ENCODE data around the gene GPRIN1.

GPRIN1 gene

DNA sequence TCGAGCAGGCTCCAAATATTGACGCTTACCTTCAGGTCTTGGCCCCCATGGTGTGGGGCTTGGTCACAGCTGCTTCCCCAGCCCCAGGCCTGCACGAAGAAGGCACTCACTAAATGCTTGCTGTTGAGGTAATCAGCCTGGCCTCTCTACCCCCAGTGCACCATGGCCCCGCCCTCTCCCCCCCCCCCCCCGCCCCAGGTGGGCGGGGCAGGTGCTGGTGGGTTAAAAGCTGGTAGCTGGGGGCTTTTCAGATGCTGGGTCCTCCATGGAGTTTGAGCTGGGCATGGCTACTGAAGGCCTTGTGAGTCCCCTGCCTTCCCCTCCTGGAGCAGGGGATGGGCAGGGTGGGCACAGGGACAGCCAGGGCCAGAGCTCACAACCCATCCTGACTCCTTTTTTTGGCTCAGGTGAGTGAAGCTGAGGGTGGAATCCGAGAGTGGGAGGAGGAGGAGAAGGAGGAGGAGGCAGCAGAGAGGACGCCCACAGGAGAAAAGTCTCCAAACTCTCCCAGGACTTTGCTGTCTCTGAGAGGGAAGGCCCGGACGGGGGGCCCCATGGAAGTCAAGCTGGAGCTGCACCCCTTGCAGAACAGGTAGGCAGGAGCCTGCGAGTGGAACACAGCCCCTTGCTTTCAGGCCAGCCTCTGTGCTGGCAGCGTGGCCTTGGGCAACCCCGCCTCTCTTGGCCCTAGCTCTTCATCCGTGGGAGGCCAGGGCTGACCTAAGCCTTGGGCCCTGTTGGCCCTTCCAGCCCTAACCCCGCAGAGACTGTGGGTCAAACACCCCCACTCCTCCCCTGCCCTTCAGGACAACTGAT is 32.9 kb upstream of the GPRIN1 start:
- no peak for DNase-seq

DNA sequence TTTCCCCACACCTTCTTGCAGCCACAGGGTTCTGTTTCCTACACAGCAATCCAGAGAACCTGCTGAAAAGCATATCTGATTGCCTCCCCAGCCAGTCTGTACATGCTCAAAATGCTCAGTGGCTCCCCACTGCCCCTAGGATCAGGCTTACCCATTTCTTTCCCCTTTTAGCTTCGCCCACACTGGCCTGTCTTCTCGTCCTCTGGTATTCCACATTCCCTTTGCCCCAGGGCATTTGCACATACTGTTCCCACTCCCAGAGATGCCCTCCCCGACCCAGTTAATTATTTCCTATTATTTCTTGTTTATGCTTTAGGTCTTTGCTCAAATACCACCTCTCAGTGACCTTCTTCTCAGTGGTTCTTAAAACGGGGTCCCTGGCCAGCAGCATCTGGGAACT is 30.7 kb upstream of the GPRIN1 start:
- no peak for DNase-seq

DNA sequence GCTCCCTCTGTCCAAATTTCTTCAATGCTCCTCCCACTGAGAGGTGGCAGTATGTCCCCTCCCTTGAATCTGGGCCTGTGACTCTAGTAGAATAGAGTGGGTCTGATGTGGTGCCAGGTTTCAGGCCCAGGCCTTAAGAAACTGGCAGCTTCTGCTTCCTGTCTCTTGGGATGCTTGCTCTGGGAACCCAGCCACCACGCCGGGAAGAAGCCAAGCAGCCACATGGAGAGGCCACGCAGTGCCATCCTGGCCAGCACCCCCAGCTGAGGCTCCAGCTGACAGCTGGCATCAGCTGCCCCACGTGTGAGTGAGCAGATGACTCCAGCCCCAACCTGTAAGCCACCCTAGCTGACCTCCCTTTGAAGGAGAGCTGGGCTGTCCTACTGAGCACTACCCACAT is 30.0 kb upstream of the GPRIN1 start:
- no peak for DNase-seq

DNA sequence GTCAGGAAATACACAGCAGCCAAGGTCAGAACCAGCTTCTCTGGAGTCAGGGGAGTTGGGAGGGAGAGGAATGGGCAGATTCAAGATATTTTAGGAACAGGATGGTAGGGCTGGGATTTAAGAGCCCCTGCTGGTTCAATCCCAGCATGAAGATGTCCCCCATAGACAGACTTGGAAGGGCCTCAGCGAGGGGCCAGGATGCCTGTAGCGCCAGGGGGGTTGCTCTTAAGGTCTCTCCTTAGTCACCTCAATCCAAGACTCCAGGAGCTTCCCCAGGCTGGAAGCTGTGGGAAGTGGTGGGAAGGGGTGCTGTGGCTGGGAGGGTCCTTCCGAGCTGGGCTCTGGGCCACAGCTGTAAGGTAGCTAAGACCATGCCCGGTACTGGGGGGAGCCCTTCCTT is 29.3 kb upstream of the GPRIN1 start:
- no peak for DNase-seq

DNA sequence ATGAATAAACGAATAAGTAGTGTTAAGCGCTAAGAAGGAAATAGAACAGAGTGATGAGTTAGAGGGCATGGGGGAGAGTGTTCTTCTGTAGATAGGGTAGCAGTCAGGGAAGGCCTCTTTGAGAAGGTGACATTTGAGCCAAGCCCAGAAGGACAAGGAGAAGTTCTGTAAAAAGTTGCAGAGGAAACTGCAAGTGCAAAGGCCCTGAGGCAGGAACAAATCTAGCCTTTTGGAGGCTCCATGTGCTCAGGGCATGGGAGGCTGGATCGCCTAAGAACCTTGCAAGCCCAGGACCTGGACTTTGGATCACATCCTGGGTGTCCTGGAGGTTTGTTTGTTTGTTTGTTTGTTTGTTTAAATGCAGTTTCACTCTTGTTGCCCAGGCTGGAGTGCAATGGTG is 28.5 kb upstream of the GPRIN1 start:
- DNase-seq = no peak

DNA sequence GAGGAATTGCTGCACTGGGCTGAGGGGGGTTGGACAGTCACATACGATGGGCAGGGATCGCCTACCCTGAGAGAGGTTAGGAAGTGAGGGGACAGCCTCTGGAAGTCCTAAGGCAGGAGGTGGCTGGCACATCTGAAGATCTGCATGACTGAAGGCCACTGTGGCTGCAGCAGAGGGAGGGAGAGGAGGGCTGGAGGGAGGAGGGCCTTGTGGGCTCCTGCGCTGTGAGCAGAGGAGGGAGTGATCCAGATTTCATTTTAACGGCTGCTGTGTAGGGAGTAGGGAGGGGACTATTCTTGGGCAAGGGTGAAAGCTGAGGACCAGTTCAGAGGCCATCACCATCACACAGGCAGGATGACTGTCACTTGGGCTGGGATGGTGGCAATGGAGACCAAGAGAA is 27.6 kb upstream of the GPRIN1 start:
- DNase-seq = no peak

DNA sequence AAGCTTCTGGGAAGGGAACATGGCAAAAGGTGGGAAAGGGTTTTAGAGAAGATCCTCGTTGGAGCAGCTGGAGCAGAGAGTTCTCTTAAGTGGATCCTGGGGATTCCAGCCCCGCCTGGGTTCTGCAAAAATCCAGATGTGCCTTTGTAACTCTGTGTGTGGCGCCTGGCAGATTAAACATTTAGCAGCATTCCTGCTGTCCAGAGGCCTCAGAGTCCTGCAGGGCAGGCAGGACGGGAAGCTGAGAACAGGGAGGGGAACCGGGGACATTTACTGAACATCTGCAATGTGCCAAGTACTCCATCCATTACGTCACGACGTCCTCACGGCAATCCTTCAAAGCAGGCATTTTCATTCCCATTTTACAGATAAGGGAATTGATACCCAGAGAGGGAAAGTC is 26.5 kb upstream of the GPRIN1 start:
- DNase-seq = no peak

DNA sequence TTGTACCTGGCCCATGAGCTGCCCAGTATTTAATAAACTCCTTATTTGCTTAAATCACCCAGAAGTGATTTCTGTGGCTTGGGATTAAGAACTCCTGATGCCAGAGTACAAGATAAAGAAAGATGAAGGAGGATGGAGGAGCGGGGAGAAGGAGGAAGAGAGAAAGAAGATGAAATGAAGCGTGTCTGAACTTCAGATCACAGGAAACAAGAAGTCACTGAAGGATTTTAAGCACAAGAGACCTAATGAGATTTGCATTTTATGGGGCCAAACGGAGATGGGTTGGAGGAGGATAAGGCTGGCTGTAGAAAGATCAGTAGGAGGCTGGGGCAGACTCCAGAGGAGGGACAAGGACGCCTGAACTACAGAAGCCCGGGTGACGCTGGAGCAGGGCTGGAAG is 23.6 kb upstream of the GPRIN1 start:
- no peak for DNase-seq

DNA sequence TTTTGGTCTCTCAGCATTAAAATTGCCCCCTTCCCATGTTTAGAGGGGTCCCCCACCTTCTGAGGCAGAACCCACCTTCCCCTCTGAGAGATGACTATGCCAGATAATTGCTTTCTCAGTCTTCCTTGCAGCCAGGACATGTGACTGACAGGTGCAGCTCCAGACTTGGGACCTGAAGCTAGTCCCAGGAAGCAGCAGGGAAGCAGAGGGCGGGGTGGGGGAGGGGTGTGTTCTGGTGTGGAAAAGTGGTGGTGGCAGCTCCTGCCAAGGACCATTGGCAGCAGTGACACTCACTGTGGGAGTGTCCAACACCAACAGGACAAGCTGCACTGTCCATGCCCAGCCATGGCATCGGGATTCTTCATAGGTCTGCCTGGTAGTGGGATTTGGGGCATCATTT is 22.8 kb upstream of the GPRIN1 start:
- DNase-seq = no peak

DNA sequence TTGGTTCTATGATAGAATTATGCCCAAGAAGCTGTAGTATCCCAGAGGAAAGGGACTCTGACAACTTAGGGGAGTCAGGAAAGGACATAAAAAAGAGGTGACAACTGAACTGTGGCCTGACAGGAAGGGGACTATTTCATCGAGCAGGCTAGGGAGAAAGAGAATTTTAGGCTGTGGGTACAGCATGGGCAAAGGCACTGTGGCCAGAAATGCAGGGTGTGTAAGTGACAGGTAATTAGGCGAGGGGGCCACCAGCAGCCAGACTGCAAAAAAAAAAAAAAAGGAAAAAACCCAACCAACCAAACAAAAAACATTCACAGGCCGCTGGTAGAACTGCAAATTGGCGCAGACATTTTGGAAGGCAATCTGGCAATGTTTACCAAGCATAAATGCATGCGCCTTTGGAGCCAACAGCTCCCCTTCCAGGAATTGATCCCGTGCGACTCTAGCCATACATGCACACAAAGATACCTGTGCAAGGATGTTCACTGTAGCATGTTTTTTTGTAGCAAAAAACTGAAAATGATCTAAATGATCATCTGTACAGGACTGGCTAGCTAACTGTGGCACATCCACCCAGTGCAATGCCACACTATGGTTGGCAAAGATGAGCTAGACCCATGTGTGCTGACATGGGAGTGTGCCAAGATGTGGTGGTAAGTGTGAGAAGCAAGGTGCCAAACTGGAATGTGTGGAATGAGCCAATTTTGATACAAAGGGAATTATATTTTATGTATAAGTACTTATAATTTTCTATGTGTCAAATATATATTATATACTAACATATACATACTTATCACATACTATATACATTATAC is 21.6 kb upstream of the GPRIN1 start:
- no peak for DNase-seq

DNA sequence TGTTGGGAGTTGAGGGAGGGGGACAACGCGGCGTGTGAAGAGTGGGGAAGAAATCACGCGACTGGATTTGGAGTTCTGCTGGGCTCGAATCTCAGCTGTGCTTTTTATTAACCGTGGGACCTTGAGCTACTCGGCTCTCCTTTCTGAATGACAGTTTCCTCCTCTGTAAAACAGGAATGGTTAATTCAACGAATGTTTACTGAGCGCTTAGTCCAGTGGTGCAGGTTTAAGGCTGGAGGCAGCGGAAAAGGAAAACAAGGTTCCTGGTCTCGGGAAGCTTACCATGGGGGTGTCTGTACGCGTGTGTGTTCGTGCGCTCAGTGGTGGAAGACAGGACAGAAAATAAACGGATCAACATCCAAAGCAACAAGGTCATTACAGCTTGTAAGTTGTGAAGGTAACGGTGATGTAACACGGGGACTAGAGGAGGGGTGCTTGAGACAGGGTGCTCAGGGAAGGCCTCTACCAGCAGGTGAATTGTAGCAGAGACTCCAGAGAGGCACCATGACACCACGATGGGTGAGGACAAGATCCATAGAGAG is 20.8 kb upstream of the GPRIN1 start:
- DNase-seq = no peak

DNA sequence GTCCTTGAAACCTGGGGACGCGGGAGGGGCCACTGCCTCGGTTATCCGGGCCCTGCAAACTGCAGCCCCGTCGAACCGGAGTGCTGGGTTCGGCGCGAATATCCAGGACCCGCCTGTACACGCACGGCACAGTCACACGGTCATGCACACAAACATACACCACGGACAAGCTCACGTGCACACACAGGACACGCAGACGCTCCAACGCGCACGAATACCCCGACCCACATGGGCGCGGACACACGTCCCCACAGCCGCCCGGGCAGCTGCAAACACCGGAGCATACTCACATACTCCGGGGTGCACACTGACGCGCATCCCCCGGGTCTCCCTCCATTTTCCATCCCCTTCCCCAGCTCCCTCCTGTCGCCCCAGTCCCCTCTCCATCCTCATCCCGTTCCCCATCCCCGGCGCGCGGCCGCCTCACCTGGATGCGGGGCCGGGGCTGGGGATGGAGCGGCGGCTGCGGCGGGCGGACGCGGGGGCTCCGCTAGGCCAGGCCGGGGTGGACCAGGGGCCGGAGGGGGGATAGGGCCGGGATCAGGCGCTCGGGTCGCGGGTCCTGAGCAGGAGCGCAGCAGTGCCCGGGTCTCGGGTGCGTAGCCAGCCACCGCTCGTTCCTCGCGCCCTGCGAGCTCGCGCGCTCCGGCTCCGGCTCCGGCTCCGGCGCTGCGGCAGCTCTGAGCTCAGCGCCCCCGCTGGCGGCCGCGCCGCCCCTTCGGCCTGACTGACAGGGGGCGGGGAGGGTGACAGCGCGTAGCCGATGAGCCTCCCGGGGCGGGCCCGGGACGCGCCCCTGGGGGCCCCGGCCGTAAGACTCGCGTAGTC is 20.1 kb upstream of the GPRIN1 start, which contains the start of the genes EIF4E1B and SNCB:
TSS of gene EIF4E1B (plus strand) at position 823 of the 828 bp plus-strand sequence. CDS start 12,113 bp downstream, outside the sequence.
TSS of gene SNCB (minus strand) at position 682 of the 828 bp plus-strand sequence. CDS start 880 bp downstream, outside the sequence.
- DNase-seq = peak; percentile 57

DNA sequence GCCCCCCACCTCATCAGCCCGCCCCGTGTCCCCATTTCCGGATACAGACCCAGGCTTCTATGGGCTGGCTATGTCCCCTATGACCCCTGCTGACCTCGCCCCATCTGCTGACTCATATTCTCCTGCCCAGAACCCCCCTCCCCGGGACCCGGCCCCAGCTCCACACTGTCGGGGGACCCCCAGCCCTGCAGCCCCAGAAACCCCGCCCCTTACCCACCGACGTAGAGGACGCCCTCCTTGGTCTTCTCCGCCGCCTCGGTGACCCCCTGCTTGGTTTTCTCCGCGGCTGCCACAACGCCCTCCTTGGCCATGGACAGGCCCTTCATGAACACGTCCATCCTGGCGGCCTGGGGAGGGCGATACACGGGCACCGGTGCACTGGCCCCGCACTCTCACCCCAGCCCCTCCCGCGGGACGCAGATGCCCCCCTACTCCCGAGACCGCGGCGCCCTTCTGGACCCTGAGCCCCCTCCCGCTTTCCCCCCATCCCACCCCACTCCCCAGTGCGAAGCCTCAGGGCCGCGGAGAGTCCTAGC is 19.4 kb upstream of the GPRIN1 start:
- no peak for DNase-seq

DNA sequence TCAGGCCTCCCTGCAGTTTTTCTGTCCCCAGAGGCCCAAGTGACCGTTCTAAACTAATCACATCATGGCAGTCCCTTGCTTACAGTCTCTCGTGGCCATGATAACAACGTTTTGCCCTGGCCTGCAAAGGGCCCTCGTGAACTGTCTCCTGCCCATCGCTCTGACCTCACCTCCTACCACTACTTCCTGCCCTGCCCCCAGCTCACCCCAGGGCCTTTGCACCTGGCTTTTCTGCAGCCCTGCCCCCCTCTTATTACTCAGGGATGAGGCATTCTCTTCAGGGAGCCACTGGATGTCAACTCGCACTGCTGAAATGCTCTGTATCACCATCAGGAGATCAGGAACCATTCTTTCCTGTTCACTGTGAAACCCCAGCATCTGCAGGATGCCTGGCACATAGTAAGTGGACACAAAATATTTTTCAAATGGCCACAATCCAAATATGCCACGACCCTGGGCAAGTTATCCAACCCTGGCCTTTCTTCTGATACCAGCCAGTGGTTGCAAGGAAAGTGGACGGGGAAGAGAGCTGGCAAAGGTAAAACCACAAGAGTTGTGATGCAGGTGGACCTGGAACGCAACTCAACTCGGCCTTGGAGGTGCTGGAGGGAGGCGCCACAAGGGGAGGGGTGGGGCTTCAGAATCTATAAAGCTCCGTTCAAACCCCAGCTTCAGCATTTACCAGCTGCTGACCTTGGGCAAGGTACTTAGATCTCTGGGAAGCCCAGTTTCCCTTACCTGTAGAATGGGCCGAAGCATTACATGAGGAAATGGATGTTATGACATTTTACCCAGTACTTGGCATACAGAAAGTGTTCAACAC is 18.7 kb upstream of the GPRIN1 start:
- no peak for DNase-seq

DNA sequence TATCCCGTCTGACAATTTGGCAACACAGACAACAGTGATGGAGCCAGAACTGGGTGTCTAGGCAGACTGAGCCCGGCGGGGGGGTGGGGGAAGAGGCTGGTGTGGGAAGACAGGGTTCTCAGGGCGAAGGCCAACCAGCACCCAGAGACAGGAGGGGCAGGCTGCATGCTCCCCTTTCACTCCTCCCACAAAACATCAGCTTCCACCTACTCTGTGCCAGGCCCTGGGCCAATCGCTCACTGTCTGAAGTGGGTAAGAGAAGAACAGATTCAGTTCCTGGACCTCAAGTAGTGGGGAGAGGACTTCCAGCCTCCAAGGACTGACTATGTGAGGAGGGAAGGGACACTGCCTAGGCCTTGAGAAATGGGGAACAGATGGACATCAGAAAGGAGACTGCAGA is 17.6 kb upstream of the GPRIN1 start:
- DNase-seq = no peak

DNA sequence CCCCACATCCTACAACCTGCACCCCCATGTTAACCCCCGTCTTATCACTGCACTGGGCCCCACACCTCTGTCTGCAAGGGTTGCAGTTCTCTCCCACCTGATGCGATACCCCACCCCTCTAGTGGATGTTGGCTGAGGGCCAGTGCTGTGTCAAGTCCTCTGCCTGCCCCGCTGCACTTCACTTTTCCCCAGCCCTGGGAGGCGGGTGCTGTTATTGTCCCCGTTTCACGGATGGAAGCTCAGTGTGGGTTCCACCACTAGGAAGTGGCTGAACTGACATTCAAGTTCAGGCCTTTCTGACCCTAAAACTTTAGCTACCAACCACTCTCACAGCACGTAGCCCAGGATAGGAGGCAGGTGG is 16.9 kb upstream of the GPRIN1 start:
- no peak for DNase-seq

DNA sequence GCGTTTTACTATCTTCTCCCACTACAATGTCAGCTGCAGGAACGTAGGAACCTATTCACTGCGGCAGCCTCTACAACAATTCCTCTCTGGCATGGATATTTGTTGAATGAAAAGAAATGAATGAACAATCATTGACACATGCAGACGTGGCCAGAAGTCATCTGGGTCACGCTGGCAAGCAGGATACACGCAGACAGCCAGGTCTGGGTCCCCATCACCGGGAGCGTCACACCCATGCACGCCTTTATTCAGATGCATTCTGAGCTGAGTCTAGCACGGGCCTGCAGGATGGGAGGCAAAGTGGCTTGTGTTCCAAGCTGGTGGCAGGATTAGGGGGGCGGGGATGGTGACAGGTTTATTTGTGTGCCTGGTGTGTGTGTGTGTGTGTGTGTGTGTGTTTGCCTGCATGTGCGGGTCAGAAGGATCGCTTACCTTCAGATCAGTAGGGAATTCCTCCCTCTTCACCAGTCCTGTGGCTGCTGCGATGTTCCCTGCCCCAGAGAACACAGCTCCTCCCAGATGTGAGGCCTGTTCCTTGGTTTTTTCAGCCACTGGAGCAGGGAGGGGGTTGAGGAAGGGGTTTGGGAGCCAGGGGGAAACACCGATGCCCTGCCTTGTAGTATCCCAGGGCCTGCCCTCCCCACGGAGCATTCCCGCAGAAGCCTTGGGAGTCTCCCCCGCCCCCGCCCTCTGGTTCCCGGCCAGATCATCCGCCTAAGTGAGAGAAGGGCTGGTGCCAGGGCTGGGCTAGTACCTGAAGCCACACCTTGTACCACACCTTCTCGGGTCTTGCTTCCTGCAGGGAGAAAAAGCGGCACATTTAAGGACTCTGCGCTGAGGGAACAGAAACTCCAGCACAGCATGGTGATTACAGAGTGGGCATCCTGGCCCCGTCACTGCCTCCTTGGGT is 16.3 kb upstream of the GPRIN1 start:
- DNase-seq = no peak

DNA sequence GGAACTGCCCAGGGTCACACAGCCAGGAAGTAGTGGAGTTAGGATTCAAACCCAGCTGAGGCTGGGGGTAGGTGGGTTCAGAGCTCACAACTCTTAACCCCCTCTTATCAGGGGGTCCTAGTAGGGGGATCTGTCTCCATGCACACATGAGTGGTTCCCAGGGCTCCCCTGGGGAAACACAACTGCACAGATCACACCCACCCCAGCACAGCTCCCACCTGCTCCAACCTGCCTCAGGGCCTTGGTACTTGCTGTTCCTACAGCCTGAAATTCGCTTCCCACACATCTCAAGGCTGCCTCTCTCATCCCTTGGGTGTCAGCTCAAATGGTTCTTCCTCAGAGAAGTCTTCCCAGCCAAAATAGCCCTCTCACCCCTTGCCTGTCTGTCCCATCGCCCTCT is 15.6 kb upstream of the GPRIN1 start:
- DNase-seq = no peak

DNA sequence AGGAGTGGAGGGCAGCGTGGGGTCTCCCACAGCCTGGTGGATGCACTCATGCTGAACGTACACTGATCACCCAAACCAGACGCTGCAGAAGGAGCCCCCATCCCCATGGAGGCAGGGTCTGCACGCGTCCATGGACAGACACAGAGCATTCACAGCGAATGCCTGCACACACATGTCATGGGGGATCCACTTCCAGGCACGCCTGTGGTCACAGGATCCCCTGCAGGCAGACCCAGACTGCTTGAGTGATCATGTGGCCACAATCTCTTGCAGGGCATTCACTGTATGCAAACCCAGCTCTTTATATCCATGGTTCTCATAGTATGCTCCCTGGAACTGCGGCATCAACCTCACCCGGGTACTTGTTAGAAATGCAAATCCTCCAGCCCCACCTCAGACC is 15.0 kb upstream of the GPRIN1 start:
- no peak for DNase-seq

DNA sequence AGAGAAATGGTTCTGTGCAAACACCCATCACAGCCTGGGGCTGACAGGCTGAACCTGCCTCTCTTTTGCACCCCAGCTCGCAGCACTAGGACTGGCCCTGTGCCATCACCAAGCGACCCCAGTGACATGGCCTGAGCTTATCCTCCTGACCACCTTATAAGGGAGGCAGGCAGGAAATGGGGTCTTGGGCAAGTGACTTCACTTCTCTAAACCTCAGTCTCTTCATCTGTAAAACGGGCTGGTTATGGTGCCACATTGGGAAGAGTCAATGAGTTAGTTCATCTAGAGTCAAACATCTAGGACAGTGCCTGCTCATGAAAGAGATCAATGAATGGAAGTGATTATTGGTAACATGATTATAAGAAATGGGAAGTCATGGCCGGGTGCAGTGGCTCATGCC is 14.2 kb upstream of the GPRIN1 start:
- DNase-seq = no peak

DNA sequence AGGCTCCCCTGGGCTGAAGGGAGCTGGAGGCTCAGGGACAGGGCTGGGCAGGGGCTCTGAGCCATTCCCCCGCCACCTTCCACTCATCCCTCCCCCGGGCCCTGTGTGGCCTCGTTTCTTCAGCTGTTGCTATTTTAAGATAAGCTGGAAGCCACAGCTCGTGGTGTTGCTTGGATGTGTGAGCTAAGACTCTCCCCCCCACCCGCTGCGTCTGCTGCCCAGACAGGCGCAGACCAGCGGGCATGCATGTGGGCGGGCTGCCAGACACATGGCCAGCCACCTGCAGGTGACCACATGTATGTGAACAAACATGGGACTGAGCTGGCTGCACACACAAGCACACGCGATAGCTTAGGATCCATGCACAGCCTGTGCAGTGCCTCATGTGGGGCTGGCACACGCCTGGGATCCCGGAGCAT is 11.7 kb upstream of the GPRIN1 start:
- no peak for DNase-seq

Data from stimulated activated CD4-positive, alpha-beta T cell treated with anti-CD3 and anti-CD28 coated beads, Interleukin-12 subunit alpha, Interleukin-12 subunit beta, amount 100 ng/mL, for 4 hours (primary cell).